Measurements from ENCODE around the gene SDK1.

DNA sequence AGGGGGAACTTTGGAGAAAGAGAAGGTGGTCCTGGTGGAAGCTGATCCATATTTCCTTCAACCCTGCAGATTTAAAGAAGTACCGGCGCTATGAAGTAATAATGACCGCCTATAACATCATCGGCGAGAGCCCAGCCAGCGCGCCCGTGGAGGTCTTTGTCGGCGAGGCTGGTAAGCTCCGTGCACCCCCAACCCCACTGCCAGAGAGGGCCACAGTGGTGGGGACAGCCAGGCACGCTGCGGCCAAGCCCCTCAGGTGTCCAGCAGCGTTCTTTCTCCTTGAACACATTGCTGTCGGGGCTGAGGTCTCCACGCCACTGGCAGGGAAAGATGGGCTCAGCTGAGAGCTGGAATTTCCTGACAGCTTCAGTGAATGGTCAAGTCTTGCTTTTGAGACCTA is 877.4 kb downstream of the SDK1 start:
- no peak for TF ChIP-seq CTCF (IDR thresholded peaks at IDR 0.05)
- no peak for TF ChIP-seq POLR2A (IDR thresholded peaks at IDR 0.05)
